GM21515 (cell line): ENCODE data around the gene NRF1.
"Not testable (repeated sequence)": the region's sequence is repeated elsewhere in the genome, so short reads cannot be mapped to it uniquely, and the experiment has no call there.

Experiments
- ATAC-seq: cut with Tn5 transposase; IDR thresholded peaks from one replicate; pipeline ENCODE4 v1.9.1; 2021; ENCODE audit not compliant: unreplicated experiment

NRF1 gene

GRCh38 chr7:129606803-129607202 lies 4.7 kb upstream of the NRF1 start:
- no peak for ATAC-seq

- no peak for ATAC-seq
These were observed 3.9 kb upstream of the NRF1 start for GRCh38 chr7:129607471-129608120.

- ATAC-seq, result no peak
These were observed 1.9 kb upstream of the NRF1 start for GRCh38 chr7:129609666-129610065.

GRCh38 chr7:129610709-129611245 lies 743 bp upstream of the NRF1 start:
- no peak for ATAC-seq

GRCh38 chr7:129612112-129613015 lies 844 bp downstream of the NRF1 start:
- ATAC-seq, result peak; percentile 24

- ATAC-seq, result no peak
These were observed 1.5 kb downstream of the NRF1 start for GRCh38 chr7:129613016-129613337.

GRCh38 chr7:129615018-129615417 lies 3.5 kb downstream of the NRF1 start:
- ATAC-seq, result no peak

- ATAC-seq, result no peak
These were observed 5.0 kb downstream of the NRF1 start for GRCh38 chr7:129616530-129616929.

- no peak for ATAC-seq
These were observed 5.7 kb downstream of the NRF1 start for GRCh38 chr7:129617178-129617577.

GRCh38 chr7:129617652-129618051 lies 6.1 kb downstream of the NRF1 start:
- no peak for ATAC-seq

GRCh38 chr7:129626896-129627295 lies 15.4 kb downstream of the NRF1 start:
- ATAC-seq, result no peak

- no peak for ATAC-seq
These were observed 18.8 kb downstream of the NRF1 start for GRCh38 chr7:129630341-129630740.

- no peak for ATAC-seq
These were observed 23.0 kb downstream of the NRF1 start for GRCh38 chr7:129634361-129635034.

- ATAC-seq, result no peak
These were observed 23.9 kb downstream of the NRF1 start for GRCh38 chr7:129635300-129636029.

- not testable (repeated sequence) for ATAC-seq
These were observed 24.6 kb downstream of the NRF1 start for GRCh38 chr7:129636030-129636550.

GRCh38 chr7:129636641-129637040 lies 25.1 kb downstream of the NRF1 start:
- no peak for ATAC-seq

- ATAC-seq, result no peak
These were observed 28.9 kb downstream of the NRF1 start for GRCh38 chr7:129640400-129640799.

- no peak for ATAC-seq
These were observed 31.5 kb downstream of the NRF1 start for GRCh38 chr7:129642871-129643549.

GRCh38 chr7:129643550-129644170 lies 32.1 kb downstream of the NRF1 start:
- no peak for ATAC-seq
